Astrocyte of the spinal cord (primary cell): Measurements from ENCODE around the gene RNF212B.
"Not testable (repeated sequence)": the region's sequence is repeated elsewhere in the genome, so short reads cannot be mapped to it uniquely, and the experiment has no call there.

Experiments used
- DNase-seq: peaks from one replicate; pipeline ENCODE4 v3.0.0; 2011; ENCODE audit warnings: low read depth, low spot score
- H3K4me3 ChIP-seq: 2 replicates; pipeline ENCODE4 v1.5.1; 2011; ENCODE audit warnings: low read depth, mild to moderate bottlenecking, low read length, moderate library complexity
- CTCF ChIP-seq: IDR thresholded peaks from 2 replicates; pipeline ENCODE4 v1.5.1; 2012; ENCODE audit warnings: low read depth, mild to moderate bottlenecking, low read length, inconsistent platforms
- in situ Hi-C: cut with HindIII; loops from 2 replicates; pipeline ENCODE4 v1.10.0; 2017; ENCODE audit warnings: low sequenced_read_pairs

Gene RNF212B

DNA sequence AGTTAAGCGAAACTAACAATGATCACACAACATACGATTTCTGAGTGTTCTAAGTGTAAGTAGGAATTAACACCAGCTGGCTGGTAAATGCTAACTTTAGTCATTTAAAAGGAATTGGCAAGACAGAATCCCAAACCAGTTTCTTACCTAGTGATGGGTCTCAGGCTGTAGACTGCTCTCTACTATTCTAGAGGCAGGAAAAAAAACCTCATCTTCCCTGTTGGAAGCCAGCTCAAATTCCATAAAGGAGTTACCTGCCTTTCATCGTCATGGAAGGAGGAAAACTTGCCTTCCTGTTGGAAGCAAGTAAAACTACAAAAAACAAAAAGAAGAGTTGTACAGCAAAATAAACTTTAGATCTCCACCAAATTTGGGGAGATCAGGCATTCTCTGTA, 30.6 kb upstream of the RNF212B start:
- H3K4me3 ChIP-seq, result no peak overlapping the region
- no peak for DNase-seq
- in situ Hi-C loops, result no loop called here
- no peak for TF ChIP-seq CTCF

DNA sequence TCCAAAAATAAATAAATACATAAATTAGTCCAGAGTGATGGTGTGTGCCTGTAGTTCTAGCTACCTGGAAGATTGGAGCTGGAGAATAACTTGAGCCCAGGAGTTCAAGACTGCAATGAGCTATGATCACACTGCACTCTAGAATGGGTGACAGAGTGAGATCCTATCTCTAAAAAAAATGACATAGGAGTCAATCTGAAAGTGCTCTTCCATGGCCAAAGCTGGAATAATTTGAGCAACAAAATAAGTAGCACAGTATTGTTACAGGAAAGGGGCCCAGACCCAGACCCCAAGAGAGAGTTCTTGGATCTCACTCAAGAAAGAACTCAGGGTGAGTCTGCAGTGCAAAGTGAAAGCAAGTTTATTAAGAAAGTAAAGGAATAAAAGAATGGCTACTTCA, 29.4 kb upstream of the RNF212B start:
- in situ Hi-C loops, result no loop called here
- no peak for TF ChIP-seq CTCF
- H3K4me3 ChIP-seq, result no peak overlapping the region
- DNase-seq, result no peak

GRCh38 chr14:23209651-23210423, 27.9 kb upstream of the RNF212B start:
- in situ Hi-C loops, result no loop called here
- DNase-seq, result no peak
- no peak overlapping the region for H3K4me3 ChIP-seq
- TF ChIP-seq CTCF, result no peak

- no peak for DNase-seq
- no peak for TF ChIP-seq CTCF
- no peak overlapping the region for H3K4me3 ChIP-seq
- in situ Hi-C loops, result no loop called here
Observed at GRCh38 chr14:23215421-23215820, 22.3 kb upstream of the RNF212B start.

DNA sequence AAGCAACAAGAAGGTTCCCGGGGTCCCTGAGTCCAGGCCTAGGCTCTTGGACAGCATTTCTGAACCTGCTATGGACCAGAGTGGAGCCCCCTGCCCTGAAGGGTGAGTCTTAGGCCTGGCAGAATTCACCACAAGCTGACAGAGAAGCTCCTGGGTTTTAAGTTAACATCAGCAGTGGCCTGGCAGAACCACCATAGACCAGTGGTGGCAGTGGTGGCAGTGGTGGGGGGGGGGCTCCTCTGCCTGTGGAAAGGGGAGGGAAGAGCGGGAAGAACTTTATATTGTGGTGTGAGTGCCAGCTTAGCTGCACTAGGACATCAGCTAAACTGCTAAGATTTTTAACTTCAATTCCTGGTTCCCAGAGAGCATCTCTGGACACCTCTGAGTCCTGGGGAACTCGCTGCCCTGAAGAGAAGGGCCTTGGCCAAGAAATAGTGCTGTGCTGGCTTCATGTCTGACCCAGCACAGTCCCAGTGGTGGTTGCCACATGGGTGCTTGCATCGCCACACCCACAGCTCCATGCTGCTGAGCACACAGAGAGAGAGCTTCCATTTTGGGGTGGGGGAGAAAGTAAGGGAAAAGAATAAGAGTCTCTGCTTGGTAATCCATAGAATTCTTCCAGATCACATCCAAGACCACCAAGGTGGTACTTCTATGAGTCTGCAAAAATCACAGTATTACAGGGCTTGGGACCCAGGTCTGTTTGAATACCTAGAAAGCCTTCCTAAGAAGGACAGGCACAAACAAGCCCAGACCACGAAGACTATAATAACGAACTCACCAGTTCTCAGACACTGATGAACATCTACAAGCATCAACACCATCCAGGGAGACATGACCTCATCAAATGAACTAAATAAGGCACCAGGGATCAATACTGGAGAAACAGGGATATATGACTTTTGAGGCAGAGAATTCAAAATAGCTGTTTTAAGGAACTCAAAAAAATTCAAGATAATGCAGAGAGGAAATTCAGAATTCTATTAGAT, 20.4 kb upstream of the RNF212B start:
- no peak for TF ChIP-seq CTCF
- no peak for DNase-seq
- no peak overlapping the region for H3K4me3 ChIP-seq
- in situ Hi-C loops, result no loop called here

DNA sequence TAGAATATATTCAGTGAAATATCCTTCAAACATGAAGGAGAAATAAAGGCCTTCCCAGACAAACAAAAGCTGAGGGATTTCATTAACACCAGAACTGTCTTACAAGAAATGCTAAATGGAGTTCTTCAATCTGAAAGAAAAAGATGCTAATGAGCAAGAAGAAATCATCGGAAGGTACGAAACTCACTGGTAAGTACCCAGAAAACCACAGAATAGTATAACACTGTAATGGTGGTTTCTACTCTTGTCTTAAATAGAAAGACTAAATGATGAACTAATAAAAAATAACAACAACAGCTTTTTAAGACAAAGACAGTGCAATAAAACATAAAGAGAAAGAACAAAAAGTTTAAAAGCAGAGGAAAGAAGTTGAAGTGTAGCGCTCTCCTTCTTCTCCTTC, 18.7 kb upstream of the RNF212B start:
- TF ChIP-seq CTCF, result no peak
- no peak for DNase-seq
- no peak overlapping the region for H3K4me3 ChIP-seq
- in situ Hi-C loops, result no loop called here

GRCh38 chr14:23224958-23225357, 12.8 kb upstream of the RNF212B start:
- in situ Hi-C loops, H3K4me3 ChIP-seq, DNase-seq: not testable (repeated sequence)
